Nephron (organoid): ENCODE results near the gene CAMTA1.

Source experiments
- H3K27ac Mint-ChIP-seq, 3 experiments: 2 replicates each; pipeline ENCODE4 v1.8.0; 2020; ENCODE audit warnings: mixed read lengths in 3 of 3, mild to moderate bottlenecking in 2 of 3, moderate library complexity in 1 of 3
- H3K27me3 Mint-ChIP-seq: 2 replicates; pipeline ENCODE4 v1.8.0; 2021; ENCODE audit warnings: low read depth, mild to moderate bottlenecking, moderate library complexity, mixed read lengths
- H3K36me3 Mint-ChIP-seq: 2 replicates; pipeline ENCODE4 v1.8.0; 2020; ENCODE audit warnings: low read depth, mixed read lengths
- H3K4me1 Mint-ChIP-seq: 2 replicates; pipeline ENCODE4 v1.8.0; 2020; ENCODE audit warnings: mixed read lengths
- H3K4me3 Mint-ChIP-seq, 3 experiments: 2 replicates each; pipeline ENCODE4 v1.8.0; 2020; ENCODE audit warnings: mild to moderate bottlenecking in 3 of 3, mixed read lengths in 3 of 3, moderate library complexity in 2 of 3
- H3K9me3 Mint-ChIP-seq: 2 replicates; pipeline ENCODE4 v1.8.0; 2020; ENCODE audit warnings: mixed read lengths
- CTCF ChIP-seq, 3 experiments: fragments of 200-600 bp; sonication (generic); IDR thresholded peaks; one replicate each; pipeline ENCODE4 v1.5.0; 2021; ENCODE audit warnings: antibody characterized with exemption in 3 of 3; ENCODE audit not compliant: unreplicated experiment in 3 of 3

Gene CAMTA1

GRCh38 chr1:7610936-7611335 is 825.7 kb downstream of the CAMTA1 start:
- H3K27me3 Mint-ChIP-seq = peaks cover 15% of the 10 kb centered on the region
- no peak overlapping the region for H3K4me3 Mint-ChIP-seq
- H3K36me3 Mint-ChIP-seq = no peaks in the 10 kb centered on the region
- no peak for TF ChIP-seq CTCF (IDR thresholded peaks at IDR 0.05; ENCODE audit: unreplicated experiment in 3 of 3)
- H3K4me1 Mint-ChIP-seq = no peaks in the 10 kb centered on the region
- H3K9me3 Mint-ChIP-seq = no peaks in the 10 kb centered on the region
- no peak overlapping the region for H3K27ac Mint-ChIP-seq

- no peaks in the 10 kb centered on the region for H3K9me3 Mint-ChIP-seq
- no peaks in the 10 kb centered on the region for H3K4me1 Mint-ChIP-seq
- peaks cover 17% of the 10 kb centered on the region for H3K27me3 Mint-ChIP-seq
- H3K4me3 Mint-ChIP-seq = no peak overlapping the region
- no peak overlapping the region for H3K27ac Mint-ChIP-seq
- no peak for TF ChIP-seq CTCF (IDR thresholded peaks at IDR 0.05; ENCODE audit: unreplicated experiment in 3 of 3)
- H3K36me3 Mint-ChIP-seq = no peaks in the 10 kb centered on the region
Measured at GRCh38 chr1:7611421-7612010, 826.3 kb downstream of the CAMTA1 start.

- Mint-ChIP-seq H3K27ac (no peak overlapping the region), H3K27me3 (peaks cover 9% of the 10 kb centered on the region), H3K9me3 (no peaks in the 10 kb centered on the region), H3K4me3 (no peak overlapping the region), H3K4me1 (no peaks in the 10 kb centered on the region), H3K36me3 (no peaks in the 10 kb centered on the region)
- TF ChIP-seq CTCF (IDR thresholded peaks at IDR 0.05; ENCODE audit: unreplicated experiment in 3 of 3) = no peak
Measured at GRCh38 chr1:7613106-7613850, 828.0 kb downstream of the CAMTA1 start.

GRCh38 chr1:7613851-7614205 is 828.6 kb downstream of the CAMTA1 start:
- H3K4me1 Mint-ChIP-seq = no peaks in the 10 kb centered on the region
- no peak for TF ChIP-seq CTCF (IDR thresholded peaks at IDR 0.05; ENCODE audit: unreplicated experiment in 3 of 3)
- peaks cover 12% of the 10 kb centered on the region for H3K27me3 Mint-ChIP-seq
- no peaks in the 10 kb centered on the region for H3K9me3 Mint-ChIP-seq
- H3K4me3 Mint-ChIP-seq = no peak overlapping the region
- no peaks in the 10 kb centered on the region for H3K36me3 Mint-ChIP-seq
- no peak overlapping the region for H3K27ac Mint-ChIP-seq

GRCh38 chr1:7614576-7615074 is 829.4 kb downstream of the CAMTA1 start:
- Mint-ChIP-seq H3K36me3 (no peaks in the 10 kb centered on the region), H3K4me1 (no peaks in the 10 kb centered on the region), H3K27me3 (peaks cover 12% of the 10 kb centered on the region), H3K9me3 (no peaks in the 10 kb centered on the region), H3K4me3 (no peak overlapping the region), H3K27ac (no peak overlapping the region)
- TF ChIP-seq CTCF (IDR thresholded peaks at IDR 0.05; ENCODE audit: unreplicated experiment in 3 of 3) = no peak

GRCh38 chr1:7615138-7615537 is 829.9 kb downstream of the CAMTA1 start:
- Mint-ChIP-seq H3K27ac (no peak overlapping the region), H3K9me3 (no peaks in the 10 kb centered on the region), H3K4me3 (no peak overlapping the region), H3K4me1 (peaks cover under 1% of the 10 kb centered on the region), H3K36me3 (no peaks in the 10 kb centered on the region), H3K27me3 (peaks cover 16% of the 10 kb centered on the region)
- no peak for TF ChIP-seq CTCF (IDR thresholded peaks at IDR 0.05; ENCODE audit: unreplicated experiment in 3 of 3)
